Activated T-helper 2 cell treated with anti-CD3 and anti-CD28 coated beads, Interferon-gamma antibody, Interleukin-2, Interleukin-4, amounts not matched to agents 10 μg/mL and 5 μg/mL and 100 μg/mL, durations not matched to agents 14 hours and 24 hours and 36 hours (primary cell): ENCODE results near the gene HEYL. TPM values are rescaled to one million over a fixed set of nuclear protein-coding genes. Genes with fewer than 3 reads are reported as not detected.

ENCODE experiments used
- total RNA-seq: library from RNA; stranded (reverse); gene quantifications from 2 replicates; pipeline ENCODE4 v1.2.3, GENCODE V29; 2022

The HEYL gene
- total RNA-seq, 1 donor from 2014 or later: 0.73 TPM

Other genes with a start within 250 kb of the HEYL start
- 0.11 TPM in 1 of 2 replicates, not detected in the other for gene BMP8A, start 148.0 kb downstream of the HEYL start, total RNA-seq
- 369 and 375 TPM in 2 replicates for gene PABPC4, start 62.9 kb downstream of the HEYL start, total RNA-seq
- gene NT5C1A, start 32.5 kb upstream of the HEYL start, total RNA-seq: 0.74 and 1.2 TPM in 2 replicates
- gene HPCAL4, start 51.8 kb upstream of the HEYL start, total RNA-seq: 0.39 and 0.48 TPM in 2 replicates
- gene PPIE, start 99.2 kb upstream of the HEYL start, total RNA-seq: 63.0 and 67.6 TPM in 2 replicates
- 5.5 and 5.6 TPM in 2 replicates for gene OXCT2, start 131.7 kb upstream of the HEYL start, total RNA-seq
- gene BMP8B, start 149.2 kb upstream of the HEYL start, total RNA-seq: 1.8 and 1.9 TPM in 2 replicates
- 22.8 and 26.2 TPM in 2 replicates for gene TRIT1, start 243.9 kb upstream of the HEYL start, total RNA-seq